Measurements from ENCODE around the gene PPFIBP2. TPM values are rescaled to one million over a fixed set of nuclear protein-coding genes. Genes with fewer than 3 reads are reported as not detected.

The PPFIBP2 gene
- total and polyA plus RNA-seq, 2 donors (not counting 1 experiment from before 2014, with no cell fraction given), result 22.3 to 175 TPM

DNA sequence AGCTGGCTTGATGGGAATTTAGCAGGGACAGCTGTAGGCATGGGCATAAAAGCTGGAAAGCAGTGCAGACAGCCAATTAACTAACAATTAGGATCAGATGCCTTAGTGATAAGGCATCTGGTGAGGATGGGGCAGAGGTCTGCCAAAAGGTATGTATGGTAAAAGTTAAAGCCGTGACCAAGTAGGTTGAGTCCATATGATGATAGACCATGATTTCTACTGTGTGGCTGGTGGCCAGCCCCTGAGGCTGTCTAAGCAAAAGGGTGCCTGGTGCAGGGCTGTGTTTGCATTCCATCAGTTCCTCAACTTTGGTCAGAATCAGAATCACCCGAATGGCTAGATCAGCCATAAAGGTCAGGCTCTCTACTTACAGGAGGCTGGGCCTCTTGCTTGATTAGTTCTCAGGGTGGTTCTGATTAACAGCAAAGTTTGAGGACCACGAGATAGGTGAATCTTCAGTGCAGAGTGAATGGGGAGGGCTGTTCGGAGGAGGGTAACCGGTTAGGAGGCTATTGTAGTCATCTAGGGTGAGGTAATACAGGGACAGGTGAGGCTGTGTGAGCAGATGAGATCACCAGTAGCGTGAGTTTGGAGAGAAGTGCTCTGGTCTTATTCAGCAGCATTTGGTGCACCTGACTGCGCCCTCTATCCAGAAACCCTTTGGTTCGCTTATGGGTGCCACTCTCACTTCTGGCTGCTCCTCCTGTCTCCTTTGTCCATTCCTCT, 27.2 kb downstream of the PPFIBP2 start:
- CTCF ChIA-PET, result interaction anchor here (2.0 kb wide), 1 partner anchor 20 kb away, joined by 5 read pairs; no protein-coding TSS in a partner anchor
- peaks cover 0 to 8% of the 10 kb centered on the region in 2 experiments for H3K36me3 ChIP-seq (replicated peaks in 1 of 2; ENCODE audit: control extremely low read depth in 1 of 2, control insufficient read depth in 1 of 2, extremely low read depth in 1 of 2, insufficient read depth in 2 of 2, low read length in 1 of 2)

GRCh38 chr11:7543302-7543701, 29.5 kb downstream of the PPFIBP2 start:
- H3K4me2 ChIP-seq (replicated peaks; ENCODE audit: low read depth, low read length, poor library complexity, severe bottlenecking), result no peak overlapping the region
- H4K20me1 ChIP-seq (ENCODE audit: control insufficient read depth, insufficient read depth, low read length, poor library complexity, severe bottlenecking), result peaks cover 18% of the 10 kb centered on the region
- intact Hi-C loops (cut with micrococcal nuclease), result no loop called here
- no peaks in the 10 kb centered on the region for H3K9me3 ChIP-seq (ENCODE audit: control extremely low read depth in 1 of 3, control insufficient read depth in 2 of 3, insufficient read depth in 1 of 3, low read length in 2 of 3)
- no peak overlapping the region for H3K9ac ChIP-seq (ENCODE audit: low read length)
- H3K27me3 ChIP-seq (replicated peaks in 1 of 4; ENCODE audit: control extremely low read depth in 1 of 4, control insufficient read depth in 3 of 4, insufficient read depth in 4 of 4, low read length in 3 of 4), result no peaks in the 10 kb centered on the region
- TF ChIP-seq EZH2 (IDR thresholded peaks at IDR 0.05; ENCODE audit: borderline replicate concordance, insufficient read depth, low read depth, low read length, poor library complexity, severe bottlenecking), result no peak
- TF ChIP-seq, protein P1, sequence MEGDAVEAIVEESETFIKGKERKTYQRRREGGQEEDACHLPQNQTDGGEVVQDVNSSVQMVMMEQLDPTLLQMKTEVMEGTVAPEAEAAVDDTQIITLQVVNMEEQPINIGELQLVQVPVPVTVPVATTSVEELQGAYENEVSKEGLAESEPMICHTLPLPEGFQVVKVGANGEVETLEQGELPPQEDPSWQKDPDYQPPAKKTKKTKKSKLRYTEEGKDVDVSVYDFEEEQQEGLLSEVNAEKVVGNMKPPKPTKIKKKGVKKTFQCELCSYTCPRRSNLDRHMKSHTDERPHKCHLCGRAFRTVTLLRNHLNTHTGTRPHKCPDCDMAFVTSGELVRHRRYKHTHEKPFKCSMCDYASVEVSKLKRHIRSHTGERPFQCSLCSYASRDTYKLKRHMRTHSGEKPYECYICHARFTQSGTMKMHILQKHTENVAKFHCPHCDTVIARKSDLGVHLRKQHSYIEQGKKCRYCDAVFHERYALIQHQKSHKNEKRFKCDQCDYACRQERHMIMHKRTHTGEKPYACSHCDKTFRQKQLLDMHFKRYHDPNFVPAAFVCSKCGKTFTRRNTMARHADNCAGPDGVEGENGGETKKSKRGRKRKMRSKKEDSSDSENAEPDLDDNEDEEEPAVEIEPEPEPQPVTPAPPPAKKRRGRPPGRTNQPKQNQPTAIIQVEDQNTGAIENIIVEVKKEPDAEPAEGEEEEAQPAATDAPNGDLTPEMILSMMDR (IDR thresholded peaks at IDR 0.05), result no peak
- Mint-ChIP-seq H3K4me3 (no peak overlapping the region), H3K9me3 (ENCODE audit: insufficient read depth) (no peaks in the 10 kb centered on the region), H3K4me1 (peaks cover 45% of the 10 kb centered on the region), H3K27me3 (no peaks in the 10 kb centered on the region), H3K27ac (no peak overlapping the region)
- POLR2A ChIA-PET, result no interaction called here
- no peak overlapping the region for H2AFZ ChIP-seq (ENCODE audit: insufficient read depth, low read depth, low read length, poor library complexity, severe bottlenecking)
- peaks cover 0 to under 1% of the 10 kb centered on the region in 2 donors for H3K4me1 ChIP-seq (ENCODE audit: control insufficient read depth in 2 of 2, insufficient read depth in 2 of 2, low read length in 2 of 2)
- H3K27ac ChIP-seq (ENCODE audit: low read length in 2 of 2), result no peak overlapping the region
- no peak for ATAC-seq (ENCODE audit: low read depth)
- no CpG with 5 or more reads among the region's 1 CpG for WGBS (ENCODE audit: insufficient coverage)
- CTCF ChIA-PET, result interaction anchor here (0.9 to 2.0 kb wide), 3 partner anchors 21 to 30 kb away, joined by 3 to 8 read pairs (median 5); partner anchors contain the start of gene PPFIBP2
- H3K36me3 ChIP-seq (replicated peaks in 1 of 2; ENCODE audit: control extremely low read depth in 1 of 2, control insufficient read depth in 1 of 2, extremely low read depth in 1 of 2, insufficient read depth in 2 of 2, low read length in 1 of 2), result peaks cover 0 to 6% of the 10 kb centered on the region in 2 experiments
- H3K4me3 ChIP-seq (ENCODE audit: control extremely low read depth in 1 of 5, extremely low read depth in 1 of 5, insufficient read depth in 1 of 5, low read depth in 2 of 5, low read length in 4 of 5), result no peak overlapping the region
- DNase-seq, result no peak
- peaks cover 67% of the 10 kb centered on the region for H3K79me2 ChIP-seq (ENCODE audit: control insufficient read depth, insufficient read depth, low read length)

More for the DNA sequence above, 27.2 kb downstream of the PPFIBP2 start:
- DNase-seq (no peak), ATAC-seq (ENCODE audit: low read depth) (no peak)
- H3K4me1 Mint-ChIP-seq, result peaks cover 55% of the 10 kb centered on the region
- H3K9ac ChIP-seq (ENCODE audit: low read length), result no peak overlapping the region
- TF ChIP-seq EZH2 (IDR thresholded peaks at IDR 0.05; ENCODE audit: borderline replicate concordance, insufficient read depth, low read depth, low read length, poor library complexity, severe bottlenecking), result no peak
- TF ChIP-seq, protein P1 (IDR thresholded peaks at IDR 0.05), result no peak
- H3K27ac ChIP-seq (ENCODE audit: low read length in 2 of 2), result no peak overlapping the region
- H3K4me3 ChIP-seq (ENCODE audit: control extremely low read depth in 1 of 5, extremely low read depth in 1 of 5, insufficient read depth in 1 of 5, low read depth in 2 of 5, low read length in 4 of 5), result no peak overlapping the region
- no peaks in the 10 kb centered on the region for H3K9me3 ChIP-seq (ENCODE audit: control extremely low read depth in 1 of 3, control insufficient read depth in 2 of 3, insufficient read depth in 1 of 3, low read length in 2 of 3)
- POLR2A ChIA-PET, result no interaction called here
- H3K9me3 Mint-ChIP-seq (ENCODE audit: insufficient read depth), result no peaks in the 10 kb centered on the region
- no peak overlapping the region for H3K4me3 Mint-ChIP-seq
- H3K27ac Mint-ChIP-seq, result no peak overlapping the region
- no peaks in the 10 kb centered on the region for H3K27me3 Mint-ChIP-seq
- H3K27me3 ChIP-seq (replicated peaks in 1 of 4; ENCODE audit: control extremely low read depth in 1 of 4, control insufficient read depth in 3 of 4, insufficient read depth in 4 of 4, low read length in 3 of 4), result no peaks in the 10 kb centered on the region
- H3K4me1 ChIP-seq (ENCODE audit: control insufficient read depth in 2 of 2, insufficient read depth in 2 of 2, low read length in 2 of 2), result peaks cover 0 to 9% of the 10 kb centered on the region in 2 donors
- H3K79me2 ChIP-seq (ENCODE audit: control insufficient read depth, insufficient read depth, low read length), result peaks cover 73% of the 10 kb centered on the region
- no peak overlapping the region for H2AFZ ChIP-seq (ENCODE audit: insufficient read depth, low read depth, low read length, poor library complexity, severe bottlenecking)
- intact Hi-C loops (cut with micrococcal nuclease), result no loop called here
- WGBS (ENCODE audit: insufficient coverage), result 97% methylated on average over 6 of the region's 8 CpGs
- peaks cover 28% of the 10 kb centered on the region for H4K20me1 ChIP-seq (ENCODE audit: control insufficient read depth, insufficient read depth, low read length, poor library complexity, severe bottlenecking)
- H3K4me2 ChIP-seq (replicated peaks; ENCODE audit: low read depth, low read length, poor library complexity, severe bottlenecking), result no peak overlapping the region

Measured in B cell (primary cell).